ENCODE results near the gene TTC9C.

Gene TTC9C

DNA sequence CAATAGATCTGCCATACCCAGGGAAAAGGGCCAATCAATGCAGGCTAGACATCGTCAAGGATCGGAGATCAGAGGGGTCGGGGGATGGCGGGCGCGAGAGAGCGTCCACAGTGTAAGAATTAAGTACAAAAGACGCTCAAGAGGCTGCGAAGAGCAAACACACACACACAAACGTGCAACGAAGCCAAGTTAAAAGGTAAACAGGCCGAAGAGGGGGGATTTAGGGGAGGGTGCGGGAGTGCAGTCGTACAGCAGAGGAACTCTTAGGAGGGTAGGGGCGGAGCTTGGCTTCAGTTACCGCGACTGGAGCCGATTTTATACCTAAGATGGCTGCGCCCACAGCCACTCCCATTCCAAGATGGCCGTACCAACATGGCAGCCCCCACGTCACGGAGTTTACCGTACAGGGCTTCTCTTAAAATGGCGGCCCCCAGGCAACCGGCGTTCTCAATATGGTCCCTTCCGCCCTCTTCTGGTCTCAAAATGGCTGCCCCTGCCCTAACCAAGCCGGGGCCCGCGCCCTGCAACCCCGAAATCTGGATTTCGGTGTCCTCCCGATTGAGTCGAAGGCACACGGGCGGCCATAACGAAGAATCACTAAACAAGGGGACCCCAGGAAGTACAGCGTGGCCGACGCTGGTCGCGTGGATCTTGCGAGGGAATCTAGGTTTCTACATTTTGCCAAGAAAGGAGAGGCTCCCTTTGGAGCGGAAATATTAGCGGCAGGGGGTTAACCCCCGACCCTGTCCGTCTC lies 18.9 kb upstream of the TTC9C start:
- Histone ChIP-seq H3K27ac (ENCODE audit: low read depth in 2 of 2, low read length in 2 of 2) (peak overlapping the region; percentile 93 to 95), H3K9ac (ENCODE audit: low read depth in 1 of 2, low read length in 2 of 2) (peak overlapping the region; percentile 86 to 93), H3K9me3 (ENCODE audit: control insufficient read depth in 2 of 2, low read length in 2 of 2) (no peaks in the 10 kb centered on the region), H3K4me3 (ENCODE audit: low read length in 2 of 2) (peak overlapping the region; percentile 82 to 92), H3K36me3 (ENCODE audit: control insufficient read depth in 2 of 2, insufficient read depth in 2 of 2, low read length in 2 of 2) (peaks cover 23 to 24% of the 10 kb centered on the region in 2 donors), H3K27me3 (ENCODE audit: control insufficient read depth in 2 of 2, insufficient read depth in 2 of 2, low read length in 2 of 2) (no peaks in the 10 kb centered on the region), H3K4me1 (ENCODE audit: control insufficient read depth in 2 of 2, insufficient read depth in 2 of 2, low read length in 2 of 2) (peaks cover 43 to 49% of the 10 kb centered on the region in 2 donors)

- peaks cover 46 to 51% of the 10 kb centered on the region in 2 donors for H3K4me1 ChIP-seq (ENCODE audit: control insufficient read depth in 2 of 2, insufficient read depth in 2 of 2, low read length in 2 of 2)
- H3K27ac ChIP-seq (ENCODE audit: low read depth in 2 of 2, low read length in 2 of 2): peak overlapping the region; percentile 93 to 95
- H3K9me3 ChIP-seq (ENCODE audit: control insufficient read depth in 2 of 2, low read length in 2 of 2): no peaks in the 10 kb centered on the region
- H3K27me3 ChIP-seq (ENCODE audit: control insufficient read depth in 2 of 2, insufficient read depth in 2 of 2, low read length in 2 of 2): no peaks in the 10 kb centered on the region
- H3K4me3 ChIP-seq (ENCODE audit: low read length in 2 of 2): peak overlapping the region; percentile 82 to 92
- peak overlapping the region; percentile 86 to 90 for H3K9ac ChIP-seq (ENCODE audit: low read depth in 1 of 2, low read length in 2 of 2)
- peaks cover 27 to 29% of the 10 kb centered on the region in 2 donors for H3K36me3 ChIP-seq (ENCODE audit: control insufficient read depth in 2 of 2, insufficient read depth in 2 of 2, low read length in 2 of 2)
Observed at GRCh38 chr11:62710001-62710345, 18.3 kb upstream of the TTC9C start.

DNA sequence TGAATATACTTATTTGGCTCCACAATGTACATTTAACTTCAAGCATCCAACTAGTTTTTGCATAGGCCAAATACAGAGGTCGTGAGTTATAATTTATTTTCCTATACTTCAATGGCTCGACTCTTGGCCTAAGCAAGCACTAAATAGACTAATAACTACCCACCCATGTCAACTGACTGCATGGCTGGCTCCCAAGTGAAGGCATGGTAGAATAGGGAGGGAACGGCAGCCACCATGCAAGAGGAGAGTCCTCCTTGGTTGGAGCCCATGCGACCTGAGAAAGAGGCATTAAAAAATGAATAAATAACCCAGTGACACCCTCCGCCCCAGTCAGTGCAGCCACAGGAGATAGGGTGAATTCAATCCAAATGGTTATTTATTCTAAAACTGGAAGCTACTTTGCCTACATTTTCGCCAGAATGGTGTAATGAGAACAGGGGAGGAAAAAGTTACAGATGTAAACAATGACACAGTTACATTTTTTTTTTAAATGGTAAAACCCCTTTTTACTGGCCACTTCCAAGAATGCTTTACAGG lies 15.9 kb upstream of the TTC9C start:
- Histone ChIP-seq H3K36me3 (ENCODE audit: control insufficient read depth in 2 of 2, insufficient read depth in 2 of 2, low read length in 2 of 2) (peaks cover 50 to 51% of the 10 kb centered on the region in 2 donors), H3K4me3 (ENCODE audit: low read length in 2 of 2) (no peak overlapping the region), H3K9ac (ENCODE audit: low read depth in 1 of 2, low read length in 2 of 2) (no peak overlapping the region), H3K27me3 (ENCODE audit: control insufficient read depth in 2 of 2, insufficient read depth in 2 of 2, low read length in 2 of 2) (no peaks in the 10 kb centered on the region), H3K27ac (ENCODE audit: low read depth in 2 of 2, low read length in 2 of 2) (peak overlapping the region in 1 of 2 donors; percentile 53), H3K9me3 (ENCODE audit: control insufficient read depth in 2 of 2, low read length in 2 of 2) (no peaks in the 10 kb centered on the region), H3K4me1 (ENCODE audit: control insufficient read depth in 2 of 2, insufficient read depth in 2 of 2, low read length in 2 of 2) (peaks cover 30 to 33% of the 10 kb centered on the region in 2 donors)

GRCh38 chr11:62712861-62713260 lies 15.4 kb upstream of the TTC9C start:
- no peaks in the 10 kb centered on the region for H3K9me3 ChIP-seq (ENCODE audit: control insufficient read depth in 2 of 2, low read length in 2 of 2)
- peak overlapping the region; percentile 53 to 56 for H3K27ac ChIP-seq (ENCODE audit: low read depth in 2 of 2, low read length in 2 of 2)
- H3K4me1 ChIP-seq (ENCODE audit: control insufficient read depth in 2 of 2, insufficient read depth in 2 of 2, low read length in 2 of 2): peaks cover 30 to 33% of the 10 kb centered on the region in 2 donors
- H3K9ac ChIP-seq (ENCODE audit: low read depth in 1 of 2, low read length in 2 of 2): no peak overlapping the region
- H3K36me3 ChIP-seq (ENCODE audit: control insufficient read depth in 2 of 2, insufficient read depth in 2 of 2, low read length in 2 of 2): peaks cover 55% of the 10 kb centered on the region in 2 donors
- H3K27me3 ChIP-seq (ENCODE audit: control insufficient read depth in 2 of 2, insufficient read depth in 2 of 2, low read length in 2 of 2): no peaks in the 10 kb centered on the region
- no peak overlapping the region for H3K4me3 ChIP-seq (ENCODE audit: low read length in 2 of 2)

GRCh38 chr11:62713343-62713742 lies 14.9 kb upstream of the TTC9C start:
- peak overlapping the region; percentile 53 to 56 for H3K27ac ChIP-seq (ENCODE audit: low read depth in 2 of 2, low read length in 2 of 2)
- peaks cover 29 to 32% of the 10 kb centered on the region in 2 donors for H3K4me1 ChIP-seq (ENCODE audit: control insufficient read depth in 2 of 2, insufficient read depth in 2 of 2, low read length in 2 of 2)
- H3K36me3 ChIP-seq (ENCODE audit: control insufficient read depth in 2 of 2, insufficient read depth in 2 of 2, low read length in 2 of 2): peaks cover 59 to 60% of the 10 kb centered on the region in 2 donors
- no peaks in the 10 kb centered on the region for H3K9me3 ChIP-seq (ENCODE audit: control insufficient read depth in 2 of 2, low read length in 2 of 2)
- H3K4me3 ChIP-seq (ENCODE audit: low read length in 2 of 2): no peak overlapping the region
- H3K27me3 ChIP-seq (ENCODE audit: control insufficient read depth in 2 of 2, insufficient read depth in 2 of 2, low read length in 2 of 2): no peaks in the 10 kb centered on the region
- peak overlapping the region in 1 of 2 donors; percentile 33 for H3K9ac ChIP-seq (ENCODE audit: low read depth in 1 of 2, low read length in 2 of 2)

- Histone ChIP-seq H3K9me3 (ENCODE audit: control insufficient read depth in 2 of 2, low read length in 2 of 2) (no peaks in the 10 kb centered on the region), H3K27me3 (ENCODE audit: control insufficient read depth in 2 of 2, insufficient read depth in 2 of 2, low read length in 2 of 2) (no peaks in the 10 kb centered on the region), H3K4me3 (ENCODE audit: low read length in 2 of 2) (no peak overlapping the region), H3K9ac (ENCODE audit: low read depth in 1 of 2, low read length in 2 of 2) (no peak overlapping the region), H3K27ac (ENCODE audit: low read depth in 2 of 2, low read length in 2 of 2) (no peak overlapping the region), H3K4me1 (ENCODE audit: control insufficient read depth in 2 of 2, insufficient read depth in 2 of 2, low read length in 2 of 2) (peaks cover 11 to 15% of the 10 kb centered on the region in 2 donors), H3K36me3 (ENCODE audit: control insufficient read depth in 2 of 2, insufficient read depth in 2 of 2, low read length in 2 of 2) (peaks cover 73 to 74% of the 10 kb centered on the region in 2 donors)
Observed at GRCh38 chr11:62715150-62716130, 12.8 kb upstream of the TTC9C start.

DNA sequence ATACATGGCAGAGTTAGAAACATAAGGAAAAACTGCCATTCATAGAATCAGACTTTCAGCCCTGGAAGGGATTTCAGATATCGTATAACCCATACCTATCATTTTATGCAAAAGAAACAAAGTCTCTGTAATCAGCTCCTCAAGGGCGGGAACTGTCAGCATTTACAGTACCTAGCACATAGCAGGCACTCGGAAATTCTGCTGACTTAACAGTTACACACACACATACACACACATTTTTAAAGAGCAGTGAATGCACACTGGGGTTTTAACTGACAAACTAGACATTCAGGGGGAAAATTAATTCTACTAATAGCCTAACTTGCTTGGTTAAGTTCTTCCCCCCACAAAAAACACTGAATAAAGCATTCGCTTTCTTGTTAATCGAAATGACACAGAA lies 12.1 kb upstream of the TTC9C start:
- H3K36me3 ChIP-seq (ENCODE audit: control insufficient read depth in 2 of 2, insufficient read depth in 2 of 2, low read length in 2 of 2): peaks cover 77% of the 10 kb centered on the region in 2 donors
- no peaks in the 10 kb centered on the region for H3K9me3 ChIP-seq (ENCODE audit: control insufficient read depth in 2 of 2, low read length in 2 of 2)
- H3K27me3 ChIP-seq (ENCODE audit: control insufficient read depth in 2 of 2, insufficient read depth in 2 of 2, low read length in 2 of 2): no peaks in the 10 kb centered on the region
- H3K9ac ChIP-seq (ENCODE audit: low read depth in 1 of 2, low read length in 2 of 2): no peak overlapping the region
- H3K27ac ChIP-seq (ENCODE audit: low read depth in 2 of 2, low read length in 2 of 2): no peak overlapping the region
- no peak overlapping the region for H3K4me3 ChIP-seq (ENCODE audit: low read length in 2 of 2)
- H3K4me1 ChIP-seq (ENCODE audit: control insufficient read depth in 2 of 2, insufficient read depth in 2 of 2, low read length in 2 of 2): peaks cover 10 to 12% of the 10 kb centered on the region in 2 donors

DNA sequence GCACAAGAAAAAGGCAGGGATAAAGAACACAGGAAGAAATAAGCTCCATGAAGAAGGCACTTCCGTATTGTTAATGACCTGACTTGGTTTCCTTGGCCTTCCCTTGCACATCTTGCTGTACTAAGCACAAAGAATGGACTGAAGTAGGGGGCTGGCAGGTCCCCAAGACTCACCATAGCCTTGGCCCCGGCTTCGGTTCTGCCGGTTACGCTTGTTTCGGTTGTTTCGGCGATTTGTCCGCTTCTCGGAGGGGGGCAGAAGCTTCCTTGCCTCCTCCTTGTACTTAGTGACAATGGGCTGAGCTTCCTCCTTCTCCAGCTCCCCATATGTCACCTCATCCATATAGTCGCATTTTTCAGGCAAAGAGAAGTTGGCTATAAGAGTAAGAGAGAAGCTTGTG lies 11.5 kb upstream of the TTC9C start:
- H3K27me3 ChIP-seq (ENCODE audit: control insufficient read depth in 2 of 2, insufficient read depth in 2 of 2, low read length in 2 of 2): no peaks in the 10 kb centered on the region
- H3K9me3 ChIP-seq (ENCODE audit: control insufficient read depth in 2 of 2, low read length in 2 of 2): no peaks in the 10 kb centered on the region
- peaks cover 10 to 12% of the 10 kb centered on the region in 2 donors for H3K4me1 ChIP-seq (ENCODE audit: control insufficient read depth in 2 of 2, insufficient read depth in 2 of 2, low read length in 2 of 2)
- H3K27ac ChIP-seq (ENCODE audit: low read depth in 2 of 2, low read length in 2 of 2): no peak overlapping the region
- peaks cover 78 to 81% of the 10 kb centered on the region in 2 donors for H3K36me3 ChIP-seq (ENCODE audit: control insufficient read depth in 2 of 2, insufficient read depth in 2 of 2, low read length in 2 of 2)
- no peak overlapping the region for H3K9ac ChIP-seq (ENCODE audit: low read depth in 1 of 2, low read length in 2 of 2)
- no peak overlapping the region for H3K4me3 ChIP-seq (ENCODE audit: low read length in 2 of 2)

GRCh38 chr11:62719302-62719978 lies 8.8 kb upstream of the TTC9C start:
- Histone ChIP-seq H3K36me3 (ENCODE audit: control insufficient read depth in 2 of 2, insufficient read depth in 2 of 2, low read length in 2 of 2) (peaks cover 88 to 90% of the 10 kb centered on the region in 2 donors), H3K9ac (ENCODE audit: low read depth in 1 of 2, low read length in 2 of 2) (no peak overlapping the region)

More at GRCh38 chr11:62719302-62719978, 8.8 kb upstream of the TTC9C start:
- Histone ChIP-seq H3K27me3 (ENCODE audit: control insufficient read depth in 2 of 2, insufficient read depth in 2 of 2, low read length in 2 of 2) (no peaks in the 10 kb centered on the region), H3K4me3 (ENCODE audit: low read length in 2 of 2) (no peak overlapping the region), H3K4me1 (ENCODE audit: control insufficient read depth in 2 of 2, insufficient read depth in 2 of 2, low read length in 2 of 2) (peaks cover 8% of the 10 kb centered on the region in 2 donors), H3K9me3 (ENCODE audit: control insufficient read depth in 2 of 2, low read length in 2 of 2) (no peaks in the 10 kb centered on the region), H3K27ac (ENCODE audit: low read depth in 2 of 2, low read length in 2 of 2) (no peak overlapping the region)

Data from mucosa of rectum (tissue), 2 donors.